22Rv1 (cell line): Measurements from ENCODE around the gene C16orf86.

Experiments
- CTCF ChIP-seq: fragments of 450-650 bp; IDR thresholded peaks from 2 replicates; pipeline ENCODE4 v1.5.1; 2017; ENCODE audit warnings: mild to moderate bottlenecking
- ZFX ChIP-seq: fragments of 450-650 bp; IDR thresholded peaks from 2 replicates; pipeline ENCODE4 v1.6.1; 2017; ENCODE audit warnings: antibody characterized with exemption, borderline replicate concordance

GRCh38 chr16:67653789-67654402 lies 12.7 kb upstream of the C16orf86 start:
- TF ChIP-seq CTCF (no peak), ZFX (no peak)
